Measurements from ENCODE around the gene RRBP1.

Gene RRBP1

GRCh38 chr20:17576215-17576614 is 105.8 kb downstream of the RRBP1 start:
- no peak for DNase-seq
- in situ Hi-C loops (cut with HindIII; ENCODE audit: low pct_ligation_motif_present, low pct_unique_long_range_greater_than_20kb, low sequenced_read_pairs), result no loop called here

- DNase-seq, result no peak
- in situ Hi-C loops (cut with HindIII; ENCODE audit: low pct_ligation_motif_present, low pct_unique_long_range_greater_than_20kb, low sequenced_read_pairs), result no loop called here
Observed at GRCh38 chr20:17573463-17573862, 108.6 kb downstream of the RRBP1 start.

- DNase-seq, result no peak
Observed at GRCh38 chr20:17572034-17572638, 109.9 kb downstream of the RRBP1 start.

GRCh38 chr20:17571153-17571527 is 110.9 kb downstream of the RRBP1 start:
- in situ Hi-C loops (cut with HindIII; ENCODE audit: low pct_ligation_motif_present, low pct_unique_long_range_greater_than_20kb, low sequenced_read_pairs), result no loop called here
- DNase-seq, result no peak

More at GRCh38 chr20:17572034-17572638, 109.9 kb downstream of the RRBP1 start:
- in situ Hi-C loops (cut with HindIII; ENCODE audit: low pct_ligation_motif_present, low pct_unique_long_range_greater_than_20kb, low sequenced_read_pairs), result no loop called here

GRCh38 chr20:17570347-17571152 is 111.5 kb downstream of the RRBP1 start:
- DNase-seq, result peak; percentile 50
- in situ Hi-C loops (cut with HindIII; ENCODE audit: low pct_ligation_motif_present, low pct_unique_long_range_greater_than_20kb, low sequenced_read_pairs), result no loop called here

GRCh38 chr20:17569616-17570346 is 112.3 kb downstream of the RRBP1 start, which contains the start of gene DSTN:
Gene DSTN (plus strand): TSS chr20:17570075. CDS start chr20:17570209, 134 bp downstream.
- peak; percentile 93 for DNase-seq
- in situ Hi-C loops (cut with HindIII; ENCODE audit: low pct_ligation_motif_present, low pct_unique_long_range_greater_than_20kb, low sequenced_read_pairs), result no loop called here

GRCh38 chr20:17568972-17569521 is 113.0 kb downstream of the RRBP1 start:
- DNase-seq, result peak; percentile 93
- in situ Hi-C loops (cut with HindIII; ENCODE audit: low pct_ligation_motif_present, low pct_unique_long_range_greater_than_20kb, low sequenced_read_pairs), result no loop called here

- DNase-seq, result peak; percentile 17
- in situ Hi-C loops (cut with HindIII; ENCODE audit: low pct_ligation_motif_present, low pct_unique_long_range_greater_than_20kb, low sequenced_read_pairs), result no loop called here
Observed at GRCh38 chr20:17568045-17568788, 113.8 kb downstream of the RRBP1 start.

- DNase-seq, result no peak
- in situ Hi-C loops (cut with HindIII; ENCODE audit: low pct_ligation_motif_present, low pct_unique_long_range_greater_than_20kb, low sequenced_read_pairs), result no loop called here
Observed at GRCh38 chr20:17566345-17566744, 115.7 kb downstream of the RRBP1 start.

GRCh38 chr20:17565169-17565845 is 116.7 kb downstream of the RRBP1 start:
- in situ Hi-C loops (cut with HindIII; ENCODE audit: low pct_ligation_motif_present, low pct_unique_long_range_greater_than_20kb, low sequenced_read_pairs), result no loop called here
- no peak for DNase-seq

Measured in ACHN (cell line).